Uterus (tissue), 2 donors: ENCODE measurements around the gene MSL3B.

Experiments
- POLR2A ChIP-seq, 2 donors: fragments of 450-650 bp; IDR thresholded peaks; one replicate each; pipeline ENCODE4 v1.6.1; 2016; ENCODE audit warnings: antibody characterized with exemption in 2 of 2, mild to moderate bottlenecking in 1 of 2, moderate library complexity in 1 of 2
- TF ChIP-seq, protein P1 (sequence below), 4 experiments: fragments of 200-600 bp in 2 of 4; fragments of 450-650 bp in 2 of 4; sonication (generic) in 2 of 4; IDR thresholded peaks; one replicate each; pipeline ENCODE4 v1.5.1; 2016 to 2019; ENCODE audit warnings: antibody characterized with exemption in 4 of 4, mild to moderate bottlenecking in 2 of 4, moderate library complexity in 1 of 4

- TF ChIP-seq, protein P1, sequence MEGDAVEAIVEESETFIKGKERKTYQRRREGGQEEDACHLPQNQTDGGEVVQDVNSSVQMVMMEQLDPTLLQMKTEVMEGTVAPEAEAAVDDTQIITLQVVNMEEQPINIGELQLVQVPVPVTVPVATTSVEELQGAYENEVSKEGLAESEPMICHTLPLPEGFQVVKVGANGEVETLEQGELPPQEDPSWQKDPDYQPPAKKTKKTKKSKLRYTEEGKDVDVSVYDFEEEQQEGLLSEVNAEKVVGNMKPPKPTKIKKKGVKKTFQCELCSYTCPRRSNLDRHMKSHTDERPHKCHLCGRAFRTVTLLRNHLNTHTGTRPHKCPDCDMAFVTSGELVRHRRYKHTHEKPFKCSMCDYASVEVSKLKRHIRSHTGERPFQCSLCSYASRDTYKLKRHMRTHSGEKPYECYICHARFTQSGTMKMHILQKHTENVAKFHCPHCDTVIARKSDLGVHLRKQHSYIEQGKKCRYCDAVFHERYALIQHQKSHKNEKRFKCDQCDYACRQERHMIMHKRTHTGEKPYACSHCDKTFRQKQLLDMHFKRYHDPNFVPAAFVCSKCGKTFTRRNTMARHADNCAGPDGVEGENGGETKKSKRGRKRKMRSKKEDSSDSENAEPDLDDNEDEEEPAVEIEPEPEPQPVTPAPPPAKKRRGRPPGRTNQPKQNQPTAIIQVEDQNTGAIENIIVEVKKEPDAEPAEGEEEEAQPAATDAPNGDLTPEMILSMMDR (IDR thresholded peaks at IDR 0.05), result no peak
- TF ChIP-seq POLR2A (IDR thresholded peaks at IDR 0.05), result no peak
Observed at GRCh38 chr2:233832869-233833311, 35.3 kb downstream of the MSL3B start.
